GM12865 (cell line): ENCODE data around the gene FRMD4A.
"Not testable (repeated sequence)": the region's sequence is repeated elsewhere in the genome, so short reads cannot be mapped to it uniquely, and the experiment has no call there.

Source experiments
- DNase-seq: peaks from one replicate; pipeline ENCODE4 v3.0.0; 2010; ENCODE audit warnings: low read depth
- H3K4me3 ChIP-seq: 2 replicates; pipeline ENCODE4 v1.5.1; 2011; ENCODE audit warnings: mild to moderate bottlenecking, low read depth, low read length, control low read depth
- CTCF ChIP-seq: IDR thresholded peaks from 2 replicates; pipeline ENCODE4 v1.5.1; 2011; ENCODE audit warnings: low read length, control low read depth, low read depth, inconsistent platforms; ENCODE audit not compliant: insufficient read depth; ENCODE audit errors: missing control alignments

FRMD4A gene

GRCh38 chr10:14235566-14236195 lies 95.0 kb downstream of the FRMD4A start:
- H3K4me3 ChIP-seq: no peak overlapping the region
- no peak for DNase-seq
- no peak for TF ChIP-seq CTCF

GRCh38 chr10:14233566-14233965 lies 97.2 kb downstream of the FRMD4A start:
- no peak for TF ChIP-seq CTCF
- H3K4me3 ChIP-seq: no peak overlapping the region
- DNase-seq: no peak

DNA sequence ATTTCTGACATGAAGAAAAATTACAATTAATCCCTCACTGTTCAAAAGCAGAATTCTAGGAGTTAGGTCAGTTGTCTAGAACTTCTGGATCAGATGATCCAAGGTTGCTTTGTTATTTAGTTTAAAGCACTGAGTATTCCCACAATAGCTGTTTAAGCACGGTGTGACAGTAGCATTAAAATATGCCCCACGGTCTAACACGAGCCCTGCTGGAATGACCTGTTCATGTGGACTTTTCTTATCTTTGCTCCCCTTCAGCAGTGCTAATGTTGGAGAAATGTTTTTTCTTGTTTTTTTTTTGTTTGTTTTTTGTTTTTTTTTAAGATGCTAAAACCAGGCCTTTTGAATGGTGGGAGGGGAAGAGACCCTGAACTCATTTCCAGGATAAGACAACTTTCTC lies 101.9 kb downstream of the FRMD4A start:
- not testable (repeated sequence) for H3K4me3 ChIP-seq, DNase-seq

- no peak for DNase-seq
- H3K4me3 ChIP-seq: no peak overlapping the region
- no peak for TF ChIP-seq CTCF
Observed at GRCh38 chr10:14225379-14225778, 105.3 kb downstream of the FRMD4A start.

DNA sequence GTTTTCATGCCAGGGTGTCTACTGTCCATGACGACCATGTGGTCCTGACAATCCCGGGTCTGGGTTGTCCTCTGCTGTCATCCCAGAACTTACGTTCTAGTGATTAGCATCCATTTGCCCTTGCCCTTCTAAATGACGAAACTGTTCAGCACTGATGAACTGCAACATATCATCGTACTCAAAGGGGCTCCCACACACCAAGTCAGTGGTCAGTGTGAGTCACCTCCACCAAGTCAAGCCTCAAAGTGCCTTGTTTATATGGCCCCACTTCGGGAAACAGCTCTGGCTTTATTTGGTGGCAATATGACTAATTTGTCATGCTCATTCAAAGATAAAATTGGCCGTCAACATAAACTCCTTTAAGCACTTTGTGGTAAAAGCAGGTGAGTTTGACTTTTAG lies 110.7 kb downstream of the FRMD4A start:
- no peak for DNase-seq

GRCh38 chr10:14219411-14219810 lies 111.3 kb downstream of the FRMD4A start:
- no peak for TF ChIP-seq CTCF
- H3K4me3 ChIP-seq: no peak overlapping the region
- no peak for DNase-seq

More for the DNA sequence above, 110.7 kb downstream of the FRMD4A start:
- H3K4me3 ChIP-seq: no peak overlapping the region
- TF ChIP-seq CTCF: no peak

DNA sequence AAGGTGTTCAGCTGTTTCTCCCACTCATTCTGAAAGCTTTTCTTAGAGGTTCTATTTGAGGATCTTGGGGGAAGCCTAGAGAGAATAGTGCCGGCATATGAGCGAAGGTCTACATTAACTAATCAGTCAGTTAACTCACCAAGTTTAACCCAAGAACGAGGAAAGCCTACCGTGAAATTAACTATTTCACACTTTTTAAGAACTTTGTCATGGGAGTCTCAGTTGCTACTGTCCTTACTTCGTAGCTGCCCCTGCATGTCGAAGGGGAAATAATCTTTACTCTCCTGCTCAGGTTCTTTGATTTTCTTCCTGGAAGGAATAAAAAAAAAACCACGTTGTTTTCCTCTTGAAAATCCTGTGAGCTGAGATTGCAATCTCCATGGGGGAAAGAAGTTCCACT lies 115.1 kb downstream of the FRMD4A start:
- no peak for TF ChIP-seq CTCF
- H3K4me3 ChIP-seq: no peak overlapping the region
- DNase-seq: no peak

- not testable (repeated sequence) for DNase-seq
Observed at GRCh38 chr10:14213703-14214102, 117.0 kb downstream of the FRMD4A start.

More at GRCh38 chr10:14213703-14214102, 117.0 kb downstream of the FRMD4A start:
- not testable (repeated sequence) for H3K4me3 ChIP-seq
